Sigmoid colon (tissue), 7 donors: ENCODE data around the gene WTIP. TPM values are rescaled to one million over a fixed set of nuclear protein-coding genes. Genes with fewer than 3 reads are reported as not detected.
A peak's percentile ranks its signal among the peaks of the same experiment; 100 is the strongest.
"Not testable (repeated sequence)": the region's sequence is repeated elsewhere in the genome, so short reads cannot be mapped to it uniquely, and the experiment has no call there.

Experiments
- DNase-seq: peaks from one replicate; pipeline ENCODE4 v3.0.0-alpha.2; 2019
- H3K27ac ChIP-seq, 4 donors: fragments of 200-600 bp; sonication (generic); one replicate each; pipeline ENCODE4 v1.5.1; 2016 to 2019; ENCODE audit warnings: mild to moderate bottlenecking in 1 of 4
- H3K27me3 ChIP-seq, 3 donors: fragments of 200-600 bp; sonication (generic); one replicate each; pipeline ENCODE4 v1.5.1; 2019; ENCODE audit warnings: mild to moderate bottlenecking in 1 of 3
- H3K36me3 ChIP-seq, 4 donors: fragments of 200-600 bp; sonication (generic); one replicate each; pipeline ENCODE4 v1.5.1; 2016 to 2019
- H3K4me1 ChIP-seq, 4 donors: fragments of 200-600 bp; sonication (generic); one replicate each; pipeline ENCODE4 v1.5.1; 2017 to 2019
- H3K4me3 ChIP-seq, 4 donors: fragments of 200-600 bp; sonication (generic); one replicate each; pipeline ENCODE4 v1.5.1; 2017 to 2019; ENCODE audit warnings: mild to moderate bottlenecking in 2 of 4, moderate library complexity in 1 of 4
- H3K9me3 ChIP-seq, 4 donors: fragments of 200-600 bp in 3 of 4; sonication (generic) in 3 of 4; one replicate each; pipeline versions ENCODE4 v1.5.1 to v1.6.1; 2013 to 2019
- CTCF ChIP-seq, 4 experiments: fragments of 450-650 bp in 3 of 4; fragments of 200-600 bp in 1 of 4; IDR thresholded peaks; one replicate each; pipeline ENCODE4 v1.5.1; 2016 to 2019; ENCODE audit warnings: antibody characterized with exemption in 4 of 4, mild to moderate bottlenecking in 3 of 4, moderate library complexity in 2 of 4
- EP300 ChIP-seq, 4 donors: sonication (generic); formaldehyde crosslinking; IDR thresholded peaks; one replicate each; pipeline ENCODE4 v1.6.1; 2017; ENCODE audit warnings: antibody characterized with exemption in 4 of 4
- POLR2A ChIP-seq, 2 donors: fragments of 450-650 bp; IDR thresholded peaks; one replicate each; pipeline ENCODE4 v1.6.1; 2016; ENCODE audit warnings: antibody characterized with exemption in 2 of 2, mild to moderate bottlenecking in 2 of 2, moderate library complexity in 2 of 2
- POLR2AphosphoS5 ChIP-seq, 4 donors: sonication (generic); formaldehyde crosslinking; IDR thresholded peaks; one replicate each; pipeline ENCODE4 v1.6.1; 2017; ENCODE audit warnings: antibody characterized with exemption in 4 of 4
- WGBS, 2 donors: extraction: QIAGEN DNeasy Blood & Tissue Kit; methylation state at CpG; one replicate each; pipeline ENCODE4 v1.1.7; 2013; 5-methylcytosine and 5-hydroxymethylcytosine counted together
- intact Hi-C: fragments of 100-400 bp; cut with DNase I; formaldehyde crosslinking; loops from one replicate; pipeline ENCODE4 v1.15.1; 2023
- polyA plus RNA-seq, 3 donors: library from polyadenylated mRNA; stranded (reverse); fragments of 200-250 nt; gene quantifications; one replicate each; pipeline ENCODE4 v1.2.3, GENCODE V29; 2013
- total RNA-seq, 4 donors: library from RNA; depleted of rRNA; stranded (reverse); fragments of >200 nt; gene quantifications; one replicate each; pipeline ENCODE4 v1.1.0, GENCODE V29; 2016
- donor health status: healthy with polysubstance abuse.
- donor health status: Bipolar disorder and iron deficiency.
- donor health status: healthy.

WTIP gene
- total and polyA plus RNA-seq, 7 donors, result 2.2 to 20.5 (median 3.3) TPM

- intact Hi-C loops, result no loop called here
- no peak for DNase-seq
- H3K36me3 ChIP-seq, result peaks cover 15 to 87% (median 45%) of the 10 kb centered on the region in 4 donors
- H3K4me1 ChIP-seq, result no peaks in the 10 kb centered on the region
- TF ChIP-seq POLR2AphosphoS5 (IDR thresholded peaks at IDR 0.05) (no peak), CTCF (IDR thresholded peaks at IDR 0.05) (no peak), EP300 (IDR thresholded peaks at IDR 0.05) (no peak), POLR2A (IDR thresholded peaks at IDR 0.05) (no peak)
- H3K9me3 ChIP-seq, result no peaks in the 10 kb centered on the region
- no peak overlapping the region for H3K27ac ChIP-seq
- no peak overlapping the region for H3K4me3 ChIP-seq
- H3K27me3 ChIP-seq, result no peaks in the 10 kb centered on the region
- WGBS, 2 donors, result 91 to 92% methylated on average over 5 of the region's 5 CpGs
Measured at GRCh38 chr19:34458677-34459076, 22.9 kb upstream of the WTIP start.

- no peak for DNase-seq
- H3K36me3 ChIP-seq, result peaks cover 15 to 87% (median 45%) of the 10 kb centered on the region in 4 donors
Measured at GRCh38 chr19:34459614-34460013, 21.9 kb upstream of the WTIP start.

GRCh38 chr19:34461375-34462100 lies 20.0 kb upstream of the WTIP start:
- intact Hi-C loops, result no loop called here
- Histone ChIP-seq H3K4me1 (no peaks in the 10 kb centered on the region), H3K4me3 (no peak overlapping the region), H3K9me3 (no peaks in the 10 kb centered on the region), H3K27ac (peak overlapping the region in 1 of 4 donors; percentile 27), H3K36me3 (peaks cover 18 to 88% (median 51%) of the 10 kb centered on the region in 4 donors), H3K27me3 (no peaks in the 10 kb centered on the region)
- DNase-seq, result no peak
- TF ChIP-seq CTCF (IDR thresholded peaks at IDR 0.05) (no peak), POLR2AphosphoS5 (IDR thresholded peaks at IDR 0.05) (no peak)
- 88 to 91% methylated on average over 5 of the region's 5 CpGs for WGBS, 2 donors

More at GRCh38 chr19:34459614-34460013, 21.9 kb upstream of the WTIP start:
- WGBS, 2 donors, result 30 to 70% methylated on average over 2 of the region's 2 CpGs
- TF ChIP-seq POLR2A (IDR thresholded peaks at IDR 0.05) (no peak), CTCF (IDR thresholded peaks at IDR 0.05) (no peak), EP300 (IDR thresholded peaks at IDR 0.05) (no peak), POLR2AphosphoS5 (IDR thresholded peaks at IDR 0.05) (no peak)
- Histone ChIP-seq H3K27me3 (no peaks in the 10 kb centered on the region), H3K9me3 (no peaks in the 10 kb centered on the region), H3K4me3 (no peak overlapping the region), H3K4me1 (no peaks in the 10 kb centered on the region), H3K27ac (no peak overlapping the region)
- intact Hi-C loops, result no loop called here

GRCh38 chr19:34464785-34465184 lies 16.8 kb upstream of the WTIP start:
- intact Hi-C loops, H3K9me3 ChIP-seq, H3K4me1 ChIP-seq, DNase-seq, H3K27ac ChIP-seq, H3K27me3 ChIP-seq, H3K4me3 ChIP-seq: not testable (repeated sequence)
- peaks cover 20 to 100% (median 53%) of the 10 kb centered on the region in 4 donors for H3K36me3 ChIP-seq
- WGBS, 2 donors, result 96 to 97% methylated on average over 4 of the region's 4 CpGs

GRCh38 chr19:34468409-34468808 lies 13.1 kb upstream of the WTIP start:
- DNase-seq, result no peak
- no peaks in the 10 kb centered on the region for H3K27me3 ChIP-seq
- no peak for TF ChIP-seq CTCF (IDR thresholded peaks at IDR 0.05)
- TF ChIP-seq POLR2AphosphoS5 (IDR thresholded peaks at IDR 0.05), result no peak
- TF ChIP-seq EP300 (IDR thresholded peaks at IDR 0.05), result no peak
- no peak for TF ChIP-seq POLR2A (IDR thresholded peaks at IDR 0.05)
- H3K27ac ChIP-seq, result no peak overlapping the region
- peaks cover 25 to 99% (median 47%) of the 10 kb centered on the region in 4 donors for H3K36me3 ChIP-seq
- no peaks in the 10 kb centered on the region for H3K4me1 ChIP-seq
- no peak overlapping the region for H3K4me3 ChIP-seq
- intact Hi-C loops, result no loop called here
- 74 to 76% methylated on average over 1 of the region's 1 CpG for WGBS, 2 donors
- no peaks in the 10 kb centered on the region for H3K9me3 ChIP-seq

- peaks cover 25 to 93% (median 44%) of the 10 kb centered on the region in 4 donors for H3K36me3 ChIP-seq
Measured at GRCh38 chr19:34469026-34469425, 12.5 kb upstream of the WTIP start.

More at GRCh38 chr19:34469026-34469425, 12.5 kb upstream of the WTIP start:
- H3K27ac ChIP-seq, H3K4me1 ChIP-seq, intact Hi-C loops, DNase-seq, H3K9me3 ChIP-seq, H3K27me3 ChIP-seq, H3K4me3 ChIP-seq: not testable (repeated sequence)
- 94% methylated on average over 5 of the region's 5 CpGs for WGBS, 2 donors
